ENCODE measurements around the gene STARD3.

DNA sequence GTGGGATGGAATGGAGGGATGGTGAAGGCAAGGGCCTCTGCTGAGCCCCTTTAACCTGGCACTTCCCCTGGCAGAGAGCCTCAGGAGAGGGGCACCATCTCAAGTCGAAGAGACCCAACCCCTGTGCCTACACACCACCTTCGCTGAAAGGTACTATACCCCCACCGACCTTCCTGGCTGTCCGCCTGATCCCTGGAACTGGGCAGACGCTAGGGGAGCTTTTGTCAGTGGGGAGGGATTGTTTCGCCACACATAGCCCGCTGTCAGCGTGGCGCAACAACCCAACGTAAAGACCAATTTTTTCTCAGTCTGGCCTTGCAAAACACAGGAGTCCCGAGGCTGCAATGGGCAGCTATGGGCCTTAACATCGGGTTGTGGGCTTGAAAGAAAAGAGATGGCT, 7.0 kb upstream of the STARD3 start:
- TF ChIP-seq, protein P1, sequence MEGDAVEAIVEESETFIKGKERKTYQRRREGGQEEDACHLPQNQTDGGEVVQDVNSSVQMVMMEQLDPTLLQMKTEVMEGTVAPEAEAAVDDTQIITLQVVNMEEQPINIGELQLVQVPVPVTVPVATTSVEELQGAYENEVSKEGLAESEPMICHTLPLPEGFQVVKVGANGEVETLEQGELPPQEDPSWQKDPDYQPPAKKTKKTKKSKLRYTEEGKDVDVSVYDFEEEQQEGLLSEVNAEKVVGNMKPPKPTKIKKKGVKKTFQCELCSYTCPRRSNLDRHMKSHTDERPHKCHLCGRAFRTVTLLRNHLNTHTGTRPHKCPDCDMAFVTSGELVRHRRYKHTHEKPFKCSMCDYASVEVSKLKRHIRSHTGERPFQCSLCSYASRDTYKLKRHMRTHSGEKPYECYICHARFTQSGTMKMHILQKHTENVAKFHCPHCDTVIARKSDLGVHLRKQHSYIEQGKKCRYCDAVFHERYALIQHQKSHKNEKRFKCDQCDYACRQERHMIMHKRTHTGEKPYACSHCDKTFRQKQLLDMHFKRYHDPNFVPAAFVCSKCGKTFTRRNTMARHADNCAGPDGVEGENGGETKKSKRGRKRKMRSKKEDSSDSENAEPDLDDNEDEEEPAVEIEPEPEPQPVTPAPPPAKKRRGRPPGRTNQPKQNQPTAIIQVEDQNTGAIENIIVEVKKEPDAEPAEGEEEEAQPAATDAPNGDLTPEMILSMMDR (IDR thresholded peaks at IDR 0.05; ENCODE audit: extremely low read depth in 1 of 2, insufficient read depth in 1 of 2, low read depth in 1 of 2, low read length in 2 of 2): no peak
- no peak for TF ChIP-seq EZH2 (IDR thresholded peaks at IDR 0.05; ENCODE audit: borderline replicate concordance, low read depth, low read length, severe bottlenecking)
- no peak for TF ChIP-seq POLR2A (IDR thresholded peaks at IDR 0.05; ENCODE audit: low read depth, low read length)
- no peak for TF ChIP-seq MYC (IDR thresholded peaks at IDR 0.05; ENCODE audit: low read depth, low read length)
- TF ChIP-seq POLR2AphosphoS5 (IDR thresholded peaks at IDR 0.05; ENCODE audit: insufficient read depth, low read depth, low read length): no peak
- TF ChIP-seq GATA2 (IDR thresholded peaks at IDR 0.05; ENCODE audit: insufficient read depth, insufficient read length, low read depth, low read length): no peak

All from endothelial cell of umbilical vein (primary cell).